ENCODE data around the gene EMC10.

Gene EMC10

GRCh38 chr19:50492303-50493052, 16.2 kb downstream of the EMC10 start:
- Histone ChIP-seq H3K9me3 (ENCODE audit: control extremely low read depth in 1 of 5, control insufficient read depth in 4 of 5, insufficient read depth in 2 of 5, low read depth in 1 of 5, low read length in 4 of 5) (no peaks in the 10 kb centered on the region), H3K27me3 (replicated peaks in 2 of 5; ENCODE audit: control insufficient read depth in 4 of 5, insufficient read depth in 5 of 5, low read length in 4 of 5) (no peaks in the 10 kb centered on the region), H3K4me3 (ENCODE audit: control insufficient read depth in 1 of 7, extremely low read depth in 1 of 7, insufficient read depth in 4 of 7, low read depth in 2 of 7, low read length in 6 of 7) (peak overlapping the region in 3 of 7 experiments; percentile 24 to 33 (median 26)), H3K27ac (ENCODE audit: insufficient read depth in 1 of 2, low read depth in 1 of 2, low read length in 2 of 2, poor library complexity in 1 of 2, severe bottlenecking in 2 of 2) (no peak overlapping the region), H3K4me1 (ENCODE audit: control extremely low read depth in 1 of 4, control insufficient read depth in 4 of 4, insufficient read depth in 4 of 4, low read length in 3 of 4) (peaks cover 0 to 18% (median 14%) of the 10 kb centered on the region in 4 experiments), H3K36me3 (ENCODE audit: control insufficient read depth in 4 of 4, insufficient read depth in 4 of 4, low read length in 3 of 4) (peaks cover 0 to 3% (median 0%) of the 10 kb centered on the region in 4 experiments)
- peak; percentile 31 to 58 (median 48) for DNase-seq
- POLR2A ChIA-PET = no interaction called here
- 1% methylated on average over 9 of the region's 12 CpGs for WGBS (ENCODE audit: insufficient coverage)
- CTCF ChIA-PET = no interaction called here

- CTCF ChIA-PET = no interaction called here
- Histone ChIP-seq H3K27ac (ENCODE audit: insufficient read depth in 1 of 2, low read depth in 1 of 2, low read length in 2 of 2, poor library complexity in 1 of 2, severe bottlenecking in 2 of 2) (no peak overlapping the region), H3K27me3 (replicated peaks in 2 of 5; ENCODE audit: control insufficient read depth in 4 of 5, insufficient read depth in 5 of 5, low read length in 4 of 5) (no peaks in the 10 kb centered on the region), H3K4me1 (ENCODE audit: control extremely low read depth in 1 of 4, control insufficient read depth in 4 of 4, insufficient read depth in 4 of 4, low read length in 3 of 4) (peaks cover 0 to 15% (median 11%) of the 10 kb centered on the region in 4 experiments), H3K4me3 (ENCODE audit: control insufficient read depth in 1 of 7, extremely low read depth in 1 of 7, insufficient read depth in 4 of 7, low read depth in 2 of 7, low read length in 6 of 7) (no peak overlapping the region), H3K9me3 (ENCODE audit: control extremely low read depth in 1 of 5, control insufficient read depth in 4 of 5, insufficient read depth in 2 of 5, low read depth in 1 of 5, low read length in 4 of 5) (no peaks in the 10 kb centered on the region), H3K36me3 (ENCODE audit: control insufficient read depth in 4 of 4, insufficient read depth in 4 of 4, low read length in 3 of 4) (peaks cover 0 to 3% (median 0%) of the 10 kb centered on the region in 4 experiments)
- POLR2A ChIA-PET = no interaction called here
- no peak for DNase-seq
- 100% methylated on average over 2 of the region's 8 CpGs for whole genome bisulfite sequencing (ENCODE audit: insufficient coverage)
These were observed 16.9 kb downstream of the EMC10 start for GRCh38 chr19:50493171-50493570.

GRCh38 chr19:50494186-50495019, 18.1 kb downstream of the EMC10 start:
- Histone ChIP-seq H3K27me3 (replicated peaks in 2 of 5; ENCODE audit: control insufficient read depth in 4 of 5, insufficient read depth in 5 of 5, low read length in 4 of 5) (no peaks in the 10 kb centered on the region), H3K36me3 (ENCODE audit: control insufficient read depth in 4 of 4, insufficient read depth in 4 of 4, low read length in 3 of 4) (peaks cover 0 to 3% (median 0%) of the 10 kb centered on the region in 4 experiments), H3K4me3 (ENCODE audit: control insufficient read depth in 1 of 7, extremely low read depth in 1 of 7, insufficient read depth in 4 of 7, low read depth in 2 of 7, low read length in 6 of 7) (no peak overlapping the region), H3K9me3 (ENCODE audit: control extremely low read depth in 1 of 5, control insufficient read depth in 4 of 5, insufficient read depth in 2 of 5, low read depth in 1 of 5, low read length in 4 of 5) (no peaks in the 10 kb centered on the region), H3K4me1 (ENCODE audit: control extremely low read depth in 1 of 4, control insufficient read depth in 4 of 4, insufficient read depth in 4 of 4, low read length in 3 of 4) (peaks cover 0 to 11% (median 10%) of the 10 kb centered on the region in 4 experiments), H3K27ac (ENCODE audit: insufficient read depth in 1 of 2, low read depth in 1 of 2, low read length in 2 of 2, poor library complexity in 1 of 2, severe bottlenecking in 2 of 2) (no peak overlapping the region)
- WGBS (ENCODE audit: insufficient coverage) = 100% methylated on average over 2 of the region's 7 CpGs
- no peak for DNase-seq
- POLR2A ChIA-PET = no interaction called here
- CTCF ChIA-PET = no interaction called here

DNA sequence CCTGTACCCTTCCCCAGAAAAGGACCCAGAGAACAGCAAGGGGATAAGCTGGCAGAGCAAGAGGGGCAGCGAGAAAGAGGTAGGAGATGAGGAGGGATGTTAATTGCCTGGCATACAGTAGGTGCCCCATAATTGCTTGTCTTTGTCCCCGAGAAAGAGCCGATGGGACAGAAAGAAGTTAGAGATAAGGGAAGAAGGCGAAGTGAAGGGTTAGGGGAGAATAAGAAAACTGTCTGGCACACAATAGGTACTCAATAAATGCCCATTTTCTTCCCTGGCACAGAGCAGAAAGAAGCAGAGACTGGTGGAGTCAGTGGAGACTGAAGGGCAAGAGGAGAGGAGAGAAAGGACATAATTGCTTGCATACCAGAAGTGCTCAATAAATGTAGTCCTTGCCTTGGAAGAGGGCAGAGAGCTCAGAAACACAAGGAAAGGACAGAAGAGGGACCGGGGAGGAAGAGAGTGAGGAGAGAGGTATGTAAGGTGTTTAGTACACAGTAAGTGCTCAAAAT, 18.8 kb downstream of the EMC10 start:
- peaks cover 0 to 3% (median 0%) of the 10 kb centered on the region in 4 experiments for H3K36me3 ChIP-seq (ENCODE audit: control insufficient read depth in 4 of 4, insufficient read depth in 4 of 4, low read length in 3 of 4)
- POLR2A ChIA-PET = no interaction called here
- peaks cover 0 to 11% (median 10%) of the 10 kb centered on the region in 4 experiments for H3K4me1 ChIP-seq (ENCODE audit: control extremely low read depth in 1 of 4, control insufficient read depth in 4 of 4, insufficient read depth in 4 of 4, low read length in 3 of 4)
- WGBS (ENCODE audit: insufficient coverage) = 97% methylated on average over 5 of the region's 5 CpGs
- H3K27ac ChIP-seq (ENCODE audit: insufficient read depth in 1 of 2, low read depth in 1 of 2, low read length in 2 of 2, poor library complexity in 1 of 2, severe bottlenecking in 2 of 2) = no peak overlapping the region
- no peak for DNase-seq
- H3K9me3 ChIP-seq (ENCODE audit: control extremely low read depth in 1 of 5, control insufficient read depth in 4 of 5, insufficient read depth in 2 of 5, low read depth in 1 of 5, low read length in 4 of 5) = no peaks in the 10 kb centered on the region
- no peak overlapping the region for H3K4me3 ChIP-seq (ENCODE audit: control insufficient read depth in 1 of 7, extremely low read depth in 1 of 7, insufficient read depth in 4 of 7, low read depth in 2 of 7, low read length in 6 of 7)
- CTCF ChIA-PET = no interaction called here
- no peaks in the 10 kb centered on the region for H3K27me3 ChIP-seq (replicated peaks in 2 of 5; ENCODE audit: control insufficient read depth in 4 of 5, insufficient read depth in 5 of 5, low read length in 4 of 5)

GRCh38 chr19:50496189-50497021, 20.1 kb downstream of the EMC10 start:
- H3K4me1 ChIP-seq (ENCODE audit: control extremely low read depth in 1 of 4, control insufficient read depth in 4 of 4, insufficient read depth in 4 of 4, low read length in 3 of 4) = peaks cover 0 to 11% (median 10%) of the 10 kb centered on the region in 4 experiments
- H3K27me3 ChIP-seq (replicated peaks in 2 of 5; ENCODE audit: control insufficient read depth in 4 of 5, insufficient read depth in 5 of 5, low read length in 4 of 5) = no peaks in the 10 kb centered on the region
- no peak overlapping the region for H3K4me3 ChIP-seq (ENCODE audit: control insufficient read depth in 1 of 7, extremely low read depth in 1 of 7, insufficient read depth in 4 of 7, low read depth in 2 of 7, low read length in 6 of 7)
- no peaks in the 10 kb centered on the region for H3K36me3 ChIP-seq (ENCODE audit: control insufficient read depth in 4 of 4, insufficient read depth in 4 of 4, low read length in 3 of 4)
- no peak overlapping the region for H3K27ac ChIP-seq (ENCODE audit: insufficient read depth in 1 of 2, low read depth in 1 of 2, low read length in 2 of 2, poor library complexity in 1 of 2, severe bottlenecking in 2 of 2)
- no peaks in the 10 kb centered on the region for H3K9me3 ChIP-seq (ENCODE audit: control extremely low read depth in 1 of 5, control insufficient read depth in 4 of 5, insufficient read depth in 2 of 5, low read depth in 1 of 5, low read length in 4 of 5)
- ChIA-PET POLR2A (no interaction called here), CTCF (interaction anchor here (1.0 kb wide), 1 partner anchor 13 kb away, joined by 4 read pairs; no protein-coding TSS in a partner anchor)
- no peak for DNase-seq
- WGBS (ENCODE audit: insufficient coverage) = 95% methylated on average over 19 of the region's 30 CpGs

DNA sequence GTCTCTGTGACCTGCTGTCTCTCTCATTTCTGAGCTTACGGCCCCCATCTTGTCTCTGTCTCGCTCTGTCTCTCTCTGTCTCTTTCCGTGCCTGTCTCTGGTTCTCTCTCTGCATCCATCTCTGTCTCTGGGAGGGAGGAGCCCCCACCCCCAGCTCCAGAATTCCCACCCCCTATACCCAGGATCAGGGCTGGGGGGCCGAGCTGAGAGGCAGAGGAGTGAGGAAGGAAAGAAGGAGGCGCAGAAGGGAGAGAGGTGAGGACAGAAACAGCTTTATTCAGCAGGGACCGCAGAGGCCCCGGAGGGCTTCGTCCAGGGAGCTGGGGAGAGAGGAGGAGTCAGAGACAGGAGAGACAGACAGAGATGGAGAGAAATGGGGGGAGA, 20.7 kb downstream of the EMC10 start:
- no peak for DNase-seq
- H3K4me3 ChIP-seq (ENCODE audit: control insufficient read depth in 1 of 7, extremely low read depth in 1 of 7, insufficient read depth in 4 of 7, low read depth in 2 of 7, low read length in 6 of 7) = no peak overlapping the region
- ChIA-PET CTCF (interaction anchor here (1.0 kb wide), 1 partner anchor 13 kb away, joined by 4 read pairs; no protein-coding TSS in a partner anchor), POLR2A (no interaction called here)
- no peaks in the 10 kb centered on the region for H3K27me3 ChIP-seq (replicated peaks in 2 of 5; ENCODE audit: control insufficient read depth in 4 of 5, insufficient read depth in 5 of 5, low read length in 4 of 5)
- H3K4me1 ChIP-seq (ENCODE audit: control extremely low read depth in 1 of 4, control insufficient read depth in 4 of 4, insufficient read depth in 4 of 4, low read length in 3 of 4) = peaks cover 0 to 5% (median 4%) of the 10 kb centered on the region in 4 experiments
- no peak overlapping the region for H3K27ac ChIP-seq (ENCODE audit: insufficient read depth in 1 of 2, low read depth in 1 of 2, low read length in 2 of 2, poor library complexity in 1 of 2, severe bottlenecking in 2 of 2)
- H3K36me3 ChIP-seq (ENCODE audit: control insufficient read depth in 4 of 4, insufficient read depth in 4 of 4, low read length in 3 of 4) = no peaks in the 10 kb centered on the region
- H3K9me3 ChIP-seq (ENCODE audit: control extremely low read depth in 1 of 5, control insufficient read depth in 4 of 5, insufficient read depth in 2 of 5, low read depth in 1 of 5, low read length in 4 of 5) = no peaks in the 10 kb centered on the region
- 97% methylated on average over 5 of the region's 8 CpGs for WGBS (ENCODE audit: insufficient coverage)

Data from common myeloid progenitor, CD34-positive (primary cell).